IMR-90 (cell line): ENCODE measurements around the gene LCN10. TPM values are rescaled to one million over a fixed set of nuclear protein-coding genes. Genes with fewer than 3 reads are reported as not detected.

ENCODE experiments used
- ATAC-seq: fragments of 200-7000 bp; cut with Tn5 transposase; 2 replicates; pipeline ENCODE4 v1.9.1; 2020; ENCODE audit warnings: low read depth, mild to moderate bottlenecking, moderate library complexity
- BruUV-seq: library from RNA; stranded (reverse); fragments of 400-500 nt; replicated peaks from 2 replicates; lab custom pipeline; 2021; lab: Mats Ljungman, UMichigan
- CTCF ChIA-PET: fragments of 300-600 bp; formaldehyde crosslinking; extraction: SDS; loops from one replicate; lab custom pipeline; 2021; ENCODE audit warnings: antibody characterized with exemption; lab: Yijun Ruan, JAX
- POLR2A ChIA-PET: fragments of 300-600 bp; sonication (Branson Sonifier 250); formaldehyde crosslinking; loops from one replicate; lab custom pipeline; 2022; ENCODE audit warnings: antibody characterized with exemption; ENCODE audit not compliant: unreplicated experiment; lab: Charles Lee
- DNase-seq: peaks from one replicate; pipeline ENCODE4 v3.0.0; 2013
- H2AFZ ChIP-seq: replicated peaks from 2 replicates; pipeline ENCODE3; 2013; ENCODE audit warnings: low read length, mild to moderate bottlenecking; ENCODE audit not compliant: poor library complexity
- H2AK5ac ChIP-seq: 2 replicates; pipeline ENCODE4 v1.6.1; 2013; ENCODE audit warnings: low read depth, low read length, inconsistent platforms
- H2AK9ac ChIP-seq: replicated peaks from 2 replicates; pipeline ENCODE3; 2013; ENCODE audit warnings: mild to moderate bottlenecking, low read depth, low read length, moderate library complexity; ENCODE audit not compliant: poor library complexity
- H2BK120ac ChIP-seq: 2 replicates; pipeline ENCODE4 v1.6.1; 2013; ENCODE audit warnings: low read depth, low read length, inconsistent platforms
- H2BK15ac ChIP-seq: 3 replicates; pipeline ENCODE4 v1.6.1; 2013; ENCODE audit warnings: low read depth, low read length, inconsistent platforms
- H2BK20ac ChIP-seq: 2 replicates; pipeline ENCODE4 v1.6.1; 2013; ENCODE audit warnings: low read depth, mild to moderate bottlenecking, inconsistent platforms, low read length, moderate library complexity
- H2BK5ac ChIP-seq: 2 replicates; pipeline ENCODE4 v1.6.1; 2013; ENCODE audit warnings: mild to moderate bottlenecking, low read depth, low read length, inconsistent platforms; ENCODE audit not compliant: poor library complexity, severe bottlenecking
- H3K14ac ChIP-seq: replicated peaks from 2 replicates; pipeline ENCODE4 v1.6.1; 2013; ENCODE audit warnings: low read depth, low read length, inconsistent platforms
- H3K18ac ChIP-seq: 2 replicates; pipeline ENCODE4 v1.6.1; 2013; ENCODE audit warnings: low read depth, low read length, control low read depth
- H3K23ac ChIP-seq: 2 replicates; pipeline ENCODE4 v1.6.1; 2013; ENCODE audit warnings: low read depth, low read length, inconsistent platforms
- H3K27ac ChIP-seq: 2 replicates; pipeline ENCODE4 v1.5.1; 2013; ENCODE audit warnings: mild to moderate bottlenecking, control low read depth, low read length; ENCODE audit not compliant: insufficient read depth
- H3K27me3 ChIP-seq: 2 replicates; pipeline ENCODE4 v1.6.1; 2013; ENCODE audit warnings: low read length; ENCODE audit not compliant: control insufficient read depth, insufficient read depth
- H3K36me3 ChIP-seq: 2 replicates; pipeline ENCODE4 v1.6.1; 2013; ENCODE audit warnings: low read length, mixed read lengths; ENCODE audit not compliant: control insufficient read depth, insufficient read depth
- H3K4ac ChIP-seq: 2 replicates; pipeline ENCODE4 v1.6.1; 2013; ENCODE audit warnings: low read depth, low read length, inconsistent platforms
- H3K4me1 ChIP-seq: 2 replicates; pipeline ENCODE4 v1.6.1; 2013; ENCODE audit warnings: low read length, mixed read lengths; ENCODE audit not compliant: control insufficient read depth, insufficient read depth
- H3K4me2 ChIP-seq: 2 replicates; pipeline ENCODE4 v1.6.1; 2013; ENCODE audit warnings: low read depth, mild to moderate bottlenecking, control low read depth, low read length, moderate library complexity
- H3K4me3 ChIP-seq: 2 replicates; pipeline ENCODE4 v1.5.1; 2013; ENCODE audit warnings: low read depth, mild to moderate bottlenecking, control low read depth, low read length, moderate library complexity; ENCODE audit not compliant: insufficient read depth
- H3K56ac ChIP-seq: 2 replicates; pipeline ENCODE4 v1.6.1; 2013; ENCODE audit warnings: low read length, inconsistent platforms; ENCODE audit not compliant: insufficient read depth; ENCODE audit errors: extremely low read depth
- H3K79me1 ChIP-seq, 2 experiments: 2 replicates each; pipeline ENCODE4 v1.6.1; 2013; ENCODE audit warnings: low read length in 2 of 2, inconsistent platforms in 1 of 2, low read depth in 1 of 2
- H3K9ac ChIP-seq: 2 replicates; pipeline ENCODE4 v1.6.1; 2013; ENCODE audit warnings: low read depth, low read length, control low read depth
- H3K9me1 ChIP-seq: 2 replicates; pipeline ENCODE4 v1.6.1; 2013; ENCODE audit warnings: low read length, inconsistent platforms; ENCODE audit not compliant: insufficient read depth
- H3K9me3 ChIP-seq: 2 replicates; pipeline ENCODE4 v1.6.1; 2013; ENCODE audit warnings: low read length; ENCODE audit not compliant: control insufficient read depth, insufficient read depth
- H4K20me1 ChIP-seq: 2 replicates; pipeline ENCODE4 v1.6.1; 2013; ENCODE audit warnings: low read length, inconsistent platforms; ENCODE audit not compliant: insufficient read depth
- H4K5ac ChIP-seq: 2 replicates; pipeline ENCODE4 v1.6.1; 2013; ENCODE audit warnings: mild to moderate bottlenecking, low read depth, low read length, control low read depth
- H4K8ac ChIP-seq, 2 experiments: 2 replicates each; pipeline ENCODE4 v1.6.1; 2013; ENCODE audit warnings: low read depth in 2 of 2, low read length in 2 of 2, control low read depth in 1 of 2, inconsistent platforms in 1 of 2
- H4K91ac ChIP-seq: 2 replicates; pipeline ENCODE4 v1.6.1; 2013; ENCODE audit warnings: low read depth, low read length, inconsistent platforms; ENCODE audit not compliant: insufficient read depth
- BHLHE40 ChIP-seq: fragments of 150-350 bp; IDR thresholded peaks from 2 replicates; pipeline ENCODE4 v1.6.1; 2016; ENCODE audit warnings: mild to moderate bottlenecking, low read depth, low read length
- CHD1 ChIP-seq: IDR thresholded peaks from 2 replicates; pipeline ENCODE4 v1.6.1; 2012; ENCODE audit warnings: low read depth, low read length, improper control_type of control experiment
- FOS ChIP-seq: fragments of 150-350 bp; IDR thresholded peaks from 2 replicates; pipeline ENCODE4 v1.6.1; 2016; ENCODE audit warnings: low read depth, low read length
- MAFK ChIP-seq: IDR thresholded peaks from 2 replicates; pipeline ENCODE4 v1.6.1; 2012; ENCODE audit warnings: low read depth, low read length, improper control_type of control experiment
- WGBS, 2 experiments: methylation state at CpG; one replicate each; pipeline versions ENCODE4 v1.1.5 to v1.1.7; 2013; ENCODE audit warnings: missing lambda C conversion rate in 2 of 2; ENCODE audit not compliant: insufficient read length in 1 of 2; ENCODE audit errors: extremely low coverage in 2 of 2; 5-methylcytosine and 5-hydroxymethylcytosine counted together
- dilution Hi-C: fragments of 300-500 bp; cut with HindIII; formaldehyde crosslinking; loops from one replicate; pipeline ENCODE4 v1.14.3; 2018; ENCODE audit warnings: low sequenced_read_pairs; ENCODE audit not compliant: unreplicated experiment
- in situ Hi-C: fragments of 300-500 bp; cut with MboI; formaldehyde crosslinking; loops from 3 replicates; pipeline ENCODE4 v1.14.3; 2019; ENCODE audit warnings: low sequenced_read_pairs, inconsistent platforms, mixed read lengths
- intact Hi-C: fragments of 100-400 bp; cut with micrococcal nuclease; formaldehyde crosslinking; loops from 2 replicates; pipeline ENCODE4 v1.10.0; 2022
- polyA plus RNA-seq, 3 experiments: library from polyadenylated mRNA; depleted of rRNA; stranded (reverse); fragments of >200 nt; gene quantifications; 2 replicates each; pipeline ENCODE4 v1.2.3, GENCODE V29; 2012; ENCODE audit warnings: low replicate concordance in 1 of 3
- total RNA-seq: library from RNA; depleted of rRNA; stranded (reverse); fragments of >200 nt; gene quantifications from 2 replicates; pipeline ENCODE4 v1.2.3, GENCODE V29; 2012

Gene LCN10
- total and polyA plus RNA-seq, 2 of the 4 experiments (the other 2 are of a cell fraction) = not detected

DNA sequence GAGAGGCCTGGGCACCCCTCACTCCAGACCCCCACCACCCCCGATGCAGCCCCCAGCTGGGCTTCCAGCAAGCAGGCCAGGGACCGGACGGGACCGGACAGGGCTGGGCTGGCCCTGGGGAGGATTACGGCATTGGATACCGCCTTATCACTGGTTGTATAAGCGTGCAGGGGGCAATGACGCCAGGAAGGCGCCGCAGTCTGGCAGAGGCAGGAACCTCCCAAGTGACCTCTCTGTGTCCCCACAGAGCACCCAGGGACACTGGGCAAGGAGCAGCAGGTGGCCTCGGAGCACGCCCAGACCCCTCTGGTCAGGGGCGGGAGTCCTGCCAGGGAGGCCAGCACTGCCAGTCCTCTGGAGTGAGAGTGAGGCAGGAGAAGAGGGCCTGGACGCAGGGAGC, 22.3 kb upstream of the LCN10 start:
- Histone ChIP-seq H3K4me2 (no peak overlapping the region), H3K18ac (no peak overlapping the region), H2AK5ac (no peak overlapping the region), H3K27ac (no peak overlapping the region), H3K23ac (no peak overlapping the region), H3K79me1 (no peaks in the 10 kb centered on the region), H3K9ac (no peak overlapping the region), H2BK15ac (no peak overlapping the region), H3K36me3 (no peaks in the 10 kb centered on the region), H3K14ac (no peak overlapping the region), H2AFZ (no peak overlapping the region), H4K8ac (no peak overlapping the region), H3K9me3 (no peaks in the 10 kb centered on the region), H4K20me1 (no peaks in the 10 kb centered on the region), H2BK5ac (no peak overlapping the region), H3K27me3 (peaks cover 7% of the 10 kb centered on the region), H2BK20ac (no peak overlapping the region), H3K56ac (no peak overlapping the region), H3K4me3 (no peak overlapping the region), H3K4ac (no peak overlapping the region), H2AK9ac (no peak overlapping the region), H3K4me1 (no peaks in the 10 kb centered on the region), H4K91ac (no peak overlapping the region), H3K9me1 (no peaks in the 10 kb centered on the region), H2BK120ac (no peak overlapping the region), H4K5ac (no peak overlapping the region)
- WGBS, 2 experiments = 98% methylated on average over 8 of the region's 14 CpGs; no CpG with 5 or more reads in 1 of the 2 experiments
- intact Hi-C loops = no loop called here
- BruUV-seq = no TSS peak
- no peak for DNase-seq
- ChIA-PET CTCF (no interaction called here), POLR2A (no interaction called here)
- no peak for ATAC-seq
- dilution Hi-C loops = no loop called here
- no peak for TF ChIP-seq CHD1
- no peak for TF ChIP-seq FOS
- no peak for TF ChIP-seq MAFK
- TF ChIP-seq BHLHE40 = no peak
- in situ Hi-C loops = no loop called here
